OCI-LY7 (cell line): ENCODE results near the gene ITK. TPM values are rescaled to one million over a fixed set of nuclear protein-coding genes. Genes with fewer than 3 reads are reported as not detected.

Experiments used
- BruUV-seq: library from RNA; stranded (reverse); fragments of 400-500 nt; replicated peaks from 2 replicates; lab custom pipeline; 2021; lab: Mats Ljungman, UMichigan
- CTCF ChIA-PET: fragments of 300-600 bp; sonication (Branson Sonifier 250); formaldehyde crosslinking; loops from one replicate; lab custom pipeline; 2022; ENCODE audit warnings: antibody characterized with exemption; ENCODE audit not compliant: unreplicated experiment; lab: Charles Lee
- POLR2A ChIA-PET: fragments of 300-600 bp; sonication (Branson Sonifier 250); formaldehyde crosslinking; loops from one replicate; lab custom pipeline; 2022; ENCODE audit warnings: antibody characterized with exemption; lab: Charles Lee
- DNase-seq: peaks from one replicate; pipeline ENCODE4 v3.0.0-alpha.2; 2015; ENCODE audit warnings: low spot score
- H2AFZ ChIP-seq: fragments of 200-600 bp; sonication (generic), shearing (Covaris generic); 2 replicates; pipeline ENCODE4 v1.6.1; 2014; ENCODE audit warnings: mild to moderate bottlenecking, antibody characterized with exemption, low read length, moderate library complexity
- H3K27ac ChIP-seq: fragments of 200-600 bp; sonication (generic); 2 replicates; pipeline ENCODE4 v1.5.1; 2014; ENCODE audit warnings: mixed run types, low read depth, mild to moderate bottlenecking, moderate library complexity, low read length, inconsistent platforms; ENCODE audit not compliant: poor library complexity, severe bottlenecking
- H3K36me3 ChIP-seq: fragments of 200-600 bp; sonication (generic); 2 replicates; pipeline ENCODE4 v1.6.1; 2014; ENCODE audit warnings: mild to moderate bottlenecking, antibody characterized with exemption, low read length, moderate library complexity, mixed read lengths; ENCODE audit not compliant: insufficient read depth
- H3K4me1 ChIP-seq: fragments of 200-600 bp; sonication (generic); 2 replicates; pipeline ENCODE4 v1.5.1; 2014; ENCODE audit warnings: mild to moderate bottlenecking, low read length; ENCODE audit not compliant: insufficient read depth, poor library complexity, severe bottlenecking
- H3K4me2 ChIP-seq: fragments of 200-600 bp; sonication (generic); 2 replicates; pipeline ENCODE4 v1.6.1; 2014; ENCODE audit warnings: mild to moderate bottlenecking, low read length
- H3K4me3 ChIP-seq: fragments of 200-600 bp; sonication (generic); 2 replicates; pipeline ENCODE4 v1.5.1; 2014; ENCODE audit warnings: mild to moderate bottlenecking, low read depth, low read length; ENCODE audit not compliant: poor library complexity, severe bottlenecking
- H3K79me2 ChIP-seq: fragments of 200-600 bp; sonication (generic); 2 replicates; pipeline ENCODE4 v1.6.1; 2016; ENCODE audit warnings: low read depth, mild to moderate bottlenecking, low read length, moderate library complexity, mixed read lengths; ENCODE audit not compliant: insufficient read depth
- H3K9me2 ChIP-seq: fragments of 200-600 bp; sonication (generic); 2 replicates; pipeline ENCODE4 v1.6.1; 2016; ENCODE audit warnings: mild to moderate bottlenecking, low read length, mixed read lengths; ENCODE audit not compliant: insufficient read depth
- H3K9me3 ChIP-seq: fragments of 200-600 bp; sonication (generic); 2 replicates; pipeline ENCODE4 v1.6.1; 2014; ENCODE audit warnings: mild to moderate bottlenecking, mixed run types, low read length, mixed read lengths
- H4K20me1 ChIP-seq: fragments of 200-600 bp; sonication (generic); 2 replicates; pipeline ENCODE4 v1.6.1; 2014; ENCODE audit warnings: mild to moderate bottlenecking, antibody characterized with exemption, low read length, moderate library complexity, mixed read lengths; ENCODE audit not compliant: insufficient read depth
- EZH2phosphoT487 ChIP-seq: fragments of 200-600 bp; sonication (generic); IDR thresholded peaks from 2 replicates; pipeline ENCODE4 v1.6.1; 2018; ENCODE audit warnings: low read depth, borderline replicate concordance, mild to moderate bottlenecking, mixed run types, antibody characterized with exemption, low read length, moderate library complexity, mixed read lengths
- intact Hi-C: fragments of 100-400 bp; cut with micrococcal nuclease; formaldehyde crosslinking; loops from one replicate; pipeline ENCODE4 v1.10.0; 2022; ENCODE audit not compliant: unreplicated experiment
- total RNA-seq, 2 experiments: library from RNA; depleted of rRNA in 1 of 2; stranded (reverse); fragments of >200 nt in 1 of 2; shearing (Covaris generic) in 1 of 2; gene quantifications; 2 replicates each; pipeline ENCODE4 v1.2.3, GENCODE V29; 2014 to 2022
- TF ChIP-seq, protein P1 (sequence below): fragments of 200-600 bp; sonication (generic); conservative IDR thresholded peaks from 2 replicates; pipeline ENCODE4 v1.5.1; 2014; ENCODE audit warnings: mild to moderate bottlenecking, antibody characterized with exemption, low read length, moderate library complexity, mixed read lengths

Gene ITK
- total RNA-seq, 2 experiments from 2014 or later, result not detected

DNA sequence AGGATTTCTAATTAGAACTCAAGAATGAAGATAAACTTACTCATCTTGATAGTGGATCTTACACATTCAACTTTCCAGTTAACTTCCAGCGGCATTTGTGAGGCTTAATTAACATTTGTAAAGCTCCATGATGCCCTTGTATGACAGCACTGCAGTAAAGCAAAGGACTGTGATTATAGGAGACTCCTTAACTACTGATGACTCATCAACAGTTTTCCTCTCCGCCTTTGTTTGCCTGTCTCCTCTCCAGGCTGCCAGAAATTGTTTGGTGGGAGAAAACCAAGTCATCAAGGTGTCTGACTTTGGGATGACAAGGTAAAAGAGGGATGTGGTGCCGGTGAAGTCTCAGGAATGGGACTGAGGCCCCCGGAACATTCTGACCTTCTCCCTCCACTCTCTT, 64.8 kb downstream of the ITK start:
- Histone ChIP-seq H3K4me2 (no peak overlapping the region), H3K79me2 (no peaks in the 10 kb centered on the region), H2AFZ (no peak overlapping the region), H3K27ac (no peak overlapping the region), H3K4me3 (no peak overlapping the region), H3K36me3 (no peaks in the 10 kb centered on the region), H3K9me2 (no peaks in the 10 kb centered on the region), H4K20me1 (no peaks in the 10 kb centered on the region), H3K4me1 (no peaks in the 10 kb centered on the region), H3K9me3 (no peaks in the 10 kb centered on the region)
- no peak for TF ChIP-seq EZH2phosphoT487
- TF ChIP-seq, protein P1, sequence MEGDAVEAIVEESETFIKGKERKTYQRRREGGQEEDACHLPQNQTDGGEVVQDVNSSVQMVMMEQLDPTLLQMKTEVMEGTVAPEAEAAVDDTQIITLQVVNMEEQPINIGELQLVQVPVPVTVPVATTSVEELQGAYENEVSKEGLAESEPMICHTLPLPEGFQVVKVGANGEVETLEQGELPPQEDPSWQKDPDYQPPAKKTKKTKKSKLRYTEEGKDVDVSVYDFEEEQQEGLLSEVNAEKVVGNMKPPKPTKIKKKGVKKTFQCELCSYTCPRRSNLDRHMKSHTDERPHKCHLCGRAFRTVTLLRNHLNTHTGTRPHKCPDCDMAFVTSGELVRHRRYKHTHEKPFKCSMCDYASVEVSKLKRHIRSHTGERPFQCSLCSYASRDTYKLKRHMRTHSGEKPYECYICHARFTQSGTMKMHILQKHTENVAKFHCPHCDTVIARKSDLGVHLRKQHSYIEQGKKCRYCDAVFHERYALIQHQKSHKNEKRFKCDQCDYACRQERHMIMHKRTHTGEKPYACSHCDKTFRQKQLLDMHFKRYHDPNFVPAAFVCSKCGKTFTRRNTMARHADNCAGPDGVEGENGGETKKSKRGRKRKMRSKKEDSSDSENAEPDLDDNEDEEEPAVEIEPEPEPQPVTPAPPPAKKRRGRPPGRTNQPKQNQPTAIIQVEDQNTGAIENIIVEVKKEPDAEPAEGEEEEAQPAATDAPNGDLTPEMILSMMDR, result no peak
- DNase-seq, result no peak
- no TSS peak for BruUV-seq
- ChIA-PET CTCF (no interaction called here), POLR2A (no interaction called here)
- intact Hi-C loops, result no loop called here

DNA sequence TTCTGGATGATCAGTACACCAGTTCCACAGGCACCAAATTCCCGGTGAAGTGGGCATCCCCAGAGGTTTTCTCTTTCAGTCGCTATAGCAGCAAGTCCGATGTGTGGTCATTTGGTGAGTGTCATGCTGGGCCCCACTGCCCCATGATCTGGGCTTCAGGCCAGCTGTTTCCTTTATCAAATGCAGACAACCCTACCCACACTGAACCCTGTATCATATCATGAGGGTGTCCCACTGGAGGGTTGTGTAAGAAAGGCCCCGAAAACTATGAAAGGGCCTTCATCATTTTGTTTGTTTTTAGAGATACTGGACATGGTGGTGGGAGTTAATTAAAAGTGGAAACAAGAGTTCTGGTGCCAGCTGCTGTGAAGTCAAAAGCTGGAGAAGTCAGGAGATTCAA, 65.2 kb downstream of the ITK start:
- Histone ChIP-seq H3K9me3 (no peaks in the 10 kb centered on the region), H3K4me2 (no peak overlapping the region), H3K36me3 (no peaks in the 10 kb centered on the region), H3K9me2 (no peaks in the 10 kb centered on the region), H3K4me1 (no peaks in the 10 kb centered on the region), H4K20me1 (no peaks in the 10 kb centered on the region), H3K27ac (no peak overlapping the region), H3K79me2 (no peaks in the 10 kb centered on the region), H3K4me3 (no peak overlapping the region), H2AFZ (no peak overlapping the region)
- TF ChIP-seq, protein P1, result no peak
- no peak for TF ChIP-seq EZH2phosphoT487
- BruUV-seq, result no TSS peak
- no peak for DNase-seq
- intact Hi-C loops, result no loop called here
- ChIA-PET CTCF (no interaction called here), POLR2A (no interaction called here)

DNA sequence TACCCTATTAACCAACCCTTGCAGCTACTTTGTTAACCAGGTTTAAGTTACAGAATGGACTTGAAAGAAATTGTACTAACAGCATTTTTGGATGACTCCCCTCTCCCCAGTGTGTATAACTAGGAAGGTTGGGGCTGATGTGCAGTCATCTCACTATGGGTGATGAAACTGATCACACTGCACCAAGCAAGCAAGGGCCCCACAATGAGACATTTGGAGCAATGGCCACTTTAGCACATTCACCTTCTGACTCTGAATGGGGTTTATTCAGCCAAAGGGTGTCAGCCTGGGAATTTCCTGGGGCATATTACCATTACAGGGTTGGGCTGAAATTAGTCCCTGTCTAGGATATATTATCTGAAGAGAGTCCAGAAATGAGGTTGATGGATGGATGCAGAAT, 66.6 kb downstream of the ITK start:
- ChIA-PET CTCF (no interaction called here), POLR2A (interaction anchor here (0.5 kb wide), 1 partner anchor 587 kb away, joined by 3 read pairs; no protein-coding TSS in a partner anchor)
- no peak overlapping the region for H3K4me2 ChIP-seq
- intact Hi-C loops, result no loop called here
- no peaks in the 10 kb centered on the region for H3K36me3 ChIP-seq
- no peaks in the 10 kb centered on the region for H3K4me1 ChIP-seq
- no TSS peak for BruUV-seq
- no peaks in the 10 kb centered on the region for H3K79me2 ChIP-seq
- no peak overlapping the region for H2AFZ ChIP-seq
- H4K20me1 ChIP-seq, result no peaks in the 10 kb centered on the region
- TF ChIP-seq EZH2phosphoT487, result no peak
- TF ChIP-seq, protein P1, result no peak
- H3K4me3 ChIP-seq, result no peak overlapping the region
- DNase-seq, result no peak
- no peaks in the 10 kb centered on the region for H3K9me2 ChIP-seq
- no peaks in the 10 kb centered on the region for H3K9me3 ChIP-seq
- no peak overlapping the region for H3K27ac ChIP-seq
